ENCODE data around the gene PRSS12.

DNA sequence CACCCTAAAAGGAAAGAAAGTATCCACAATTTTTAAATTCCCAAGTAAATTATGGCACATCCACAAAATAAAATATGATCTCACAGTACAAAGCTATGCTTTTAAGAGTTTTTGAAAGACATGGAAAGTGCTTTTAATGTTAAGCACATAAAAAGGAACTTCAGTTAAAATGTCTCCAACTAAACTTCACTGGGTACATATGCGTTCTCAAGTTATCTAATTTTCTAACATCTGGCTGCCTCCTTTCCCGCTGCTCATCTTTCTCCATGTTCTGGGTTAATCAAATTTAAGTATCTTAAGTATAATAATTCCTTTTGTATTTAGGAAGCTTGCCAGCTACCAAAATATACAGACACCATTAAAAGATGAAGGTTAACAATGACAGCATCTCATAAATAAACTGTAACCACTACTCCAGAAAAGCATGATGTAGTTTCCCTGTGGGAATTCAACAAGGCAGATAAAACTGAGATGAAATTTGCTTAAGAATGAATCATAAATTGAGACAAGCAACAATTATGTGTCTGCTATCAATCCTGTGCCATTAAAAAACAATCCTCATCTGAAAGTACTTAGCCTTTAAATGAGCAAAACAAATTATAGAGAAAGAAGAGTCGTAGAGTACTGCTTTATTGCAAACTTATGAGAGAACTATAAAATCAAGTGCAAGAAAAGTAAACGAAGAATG lies 25.1 kb downstream of the PRSS12 start:
- TF ChIP-seq, protein P1, sequence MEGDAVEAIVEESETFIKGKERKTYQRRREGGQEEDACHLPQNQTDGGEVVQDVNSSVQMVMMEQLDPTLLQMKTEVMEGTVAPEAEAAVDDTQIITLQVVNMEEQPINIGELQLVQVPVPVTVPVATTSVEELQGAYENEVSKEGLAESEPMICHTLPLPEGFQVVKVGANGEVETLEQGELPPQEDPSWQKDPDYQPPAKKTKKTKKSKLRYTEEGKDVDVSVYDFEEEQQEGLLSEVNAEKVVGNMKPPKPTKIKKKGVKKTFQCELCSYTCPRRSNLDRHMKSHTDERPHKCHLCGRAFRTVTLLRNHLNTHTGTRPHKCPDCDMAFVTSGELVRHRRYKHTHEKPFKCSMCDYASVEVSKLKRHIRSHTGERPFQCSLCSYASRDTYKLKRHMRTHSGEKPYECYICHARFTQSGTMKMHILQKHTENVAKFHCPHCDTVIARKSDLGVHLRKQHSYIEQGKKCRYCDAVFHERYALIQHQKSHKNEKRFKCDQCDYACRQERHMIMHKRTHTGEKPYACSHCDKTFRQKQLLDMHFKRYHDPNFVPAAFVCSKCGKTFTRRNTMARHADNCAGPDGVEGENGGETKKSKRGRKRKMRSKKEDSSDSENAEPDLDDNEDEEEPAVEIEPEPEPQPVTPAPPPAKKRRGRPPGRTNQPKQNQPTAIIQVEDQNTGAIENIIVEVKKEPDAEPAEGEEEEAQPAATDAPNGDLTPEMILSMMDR (IDR thresholded peaks at IDR 0.05; ENCODE audit: low read depth, low read length) = no peak
- TF ChIP-seq POLR2A (IDR thresholded peaks at IDR 0.05; ENCODE audit: extremely low read depth, insufficient read length) (no peak), MYC (IDR thresholded peaks at IDR 0.05; ENCODE audit: low read depth, low read length) (no peak)
- TF ChIP-seq, protein P2, sequence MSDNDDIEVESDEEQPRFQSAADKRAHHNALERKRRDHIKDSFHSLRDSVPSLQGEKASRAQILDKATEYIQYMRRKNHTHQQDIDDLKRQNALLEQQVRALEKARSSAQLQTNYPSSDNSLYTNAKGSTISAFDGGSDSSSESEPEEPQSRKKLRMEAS (IDR thresholded peaks at IDR 0.05; ENCODE audit: low read depth, low read length) = no peak

All from NB4 (cell line).